Measurements from ENCODE around the gene MRGPRD. TPM values are rescaled to one million over a fixed set of nuclear protein-coding genes. Genes with fewer than 3 reads are reported as not detected.

MRGPRD gene
- total RNA-seq, 1 donor from 2014 or later: not detected

DNA sequence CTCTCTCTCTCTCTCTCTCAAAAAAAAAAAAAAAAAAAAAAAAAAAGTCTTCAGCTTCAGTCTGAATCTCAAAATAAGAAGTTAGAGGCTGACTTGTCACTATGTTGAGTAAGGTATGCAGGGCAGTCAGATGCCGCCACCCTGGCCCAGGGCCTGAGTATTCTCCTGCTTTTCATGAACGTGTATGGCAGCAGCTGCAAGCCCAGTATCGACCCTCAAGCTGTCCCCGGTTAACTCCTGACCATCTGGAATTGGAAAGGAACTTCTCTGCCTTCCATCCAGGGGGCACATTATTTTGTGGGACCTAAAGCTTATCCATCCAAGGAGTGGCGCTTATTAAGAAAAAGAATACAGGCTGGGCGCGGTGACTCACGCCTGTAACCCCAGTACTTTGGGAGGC lies 11.4 kb downstream of the MRGPRD start:
- DNase-seq (ENCODE audit: low spot score): no peak

- no peak for DNase-seq (ENCODE audit: low spot score)
Measured at GRCh38 chr11:68968306-68969250, 12.2 kb downstream of the MRGPRD start.

DNA sequence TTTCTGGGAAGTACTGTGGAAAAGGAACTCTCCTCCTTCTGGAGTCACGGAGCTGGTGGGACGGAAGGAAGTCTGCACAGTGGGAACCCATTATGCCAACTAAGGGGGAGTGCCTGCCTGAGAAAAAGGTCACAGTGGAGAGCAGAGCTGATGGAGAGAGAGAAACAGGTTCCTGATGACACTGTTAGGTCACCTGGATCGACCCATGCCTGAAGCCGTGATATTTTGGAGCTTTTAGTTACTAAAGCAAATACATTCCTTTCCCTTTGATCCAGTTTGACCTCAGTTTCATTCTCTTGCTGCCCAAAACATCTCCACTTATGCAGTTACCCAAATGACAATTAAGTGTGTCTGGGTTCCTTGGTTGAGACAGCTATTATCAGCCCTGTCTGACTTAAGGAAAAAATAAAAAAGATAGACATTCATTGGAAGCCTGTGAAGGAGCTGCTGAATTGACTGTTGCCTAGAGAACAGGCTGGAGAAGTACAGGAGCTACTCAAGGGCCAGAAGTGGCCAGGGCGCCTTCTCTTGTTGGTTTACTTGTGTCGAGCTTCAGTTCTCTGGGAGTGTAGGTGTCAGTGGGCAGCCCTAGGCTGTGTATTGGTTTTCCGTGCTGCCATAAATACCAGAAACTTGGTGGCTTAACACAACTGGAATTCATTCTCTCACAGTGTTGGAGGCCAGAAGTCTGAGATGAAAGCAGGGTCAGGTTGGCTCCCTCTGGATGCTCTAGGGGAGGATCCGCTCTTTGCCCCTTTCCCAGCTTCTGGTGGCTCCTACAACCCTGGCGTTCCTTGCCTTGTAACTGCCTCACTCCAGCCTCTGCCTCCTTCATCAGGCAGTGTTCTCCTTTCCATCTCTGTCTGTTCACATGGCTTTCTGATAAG lies 13.6 kb downstream of the MRGPRD start:
- no peak for DNase-seq (ENCODE audit: low spot score)

DNA sequence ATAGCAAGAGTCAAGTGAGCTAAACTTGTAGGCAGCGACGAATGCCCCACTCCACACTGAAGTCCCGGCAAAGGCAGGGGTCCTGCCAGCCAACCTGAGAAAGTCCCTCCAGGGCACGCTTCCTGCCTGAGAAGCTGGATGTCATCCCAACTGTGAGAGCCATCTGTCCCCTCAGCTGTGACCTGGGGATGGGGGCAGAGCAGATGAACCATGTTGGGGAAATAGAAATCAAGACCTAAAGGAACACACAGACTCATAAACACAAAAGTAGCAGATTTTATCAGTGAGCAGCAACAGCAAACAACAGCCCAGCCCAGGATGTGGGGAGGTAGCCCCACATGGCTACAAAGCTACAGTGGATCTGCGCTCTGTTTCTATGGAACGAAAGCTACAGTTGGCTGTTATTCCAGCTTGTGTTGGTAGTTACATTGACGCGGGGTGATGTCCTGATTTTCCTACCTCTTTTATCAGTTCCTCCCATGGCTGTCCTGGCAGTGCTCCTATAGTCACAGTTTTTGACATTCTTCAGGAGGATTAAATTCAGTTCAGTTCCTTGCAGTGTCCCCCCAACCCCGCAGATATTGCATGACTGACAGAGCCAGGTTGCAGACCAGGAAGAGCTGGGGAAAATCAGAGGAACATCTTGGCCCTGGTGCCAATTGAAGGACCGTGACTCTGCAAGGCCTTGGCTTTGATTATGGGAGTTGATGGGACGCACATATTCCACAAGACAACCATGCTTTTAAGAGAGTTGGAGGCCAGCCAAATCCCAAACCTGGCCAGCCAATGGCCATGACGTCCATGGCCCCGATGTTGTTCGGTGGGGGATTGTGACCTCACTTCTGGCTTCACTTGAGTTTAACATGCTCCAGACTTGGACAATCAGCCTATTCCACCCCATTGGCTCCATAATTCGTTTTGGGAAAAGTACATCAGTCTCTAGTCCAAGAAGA lies 14.6 kb downstream of the MRGPRD start:
- no peak for DNase-seq (ENCODE audit: low spot score)

GRCh38 chr11:68963779-68964178 lies 17.0 kb downstream of the MRGPRD start:
- DNase-seq (ENCODE audit: low spot score): no peak

- no peak for DNase-seq (ENCODE audit: low spot score)
Measured at GRCh38 chr11:68962527-68963250, 18.1 kb downstream of the MRGPRD start.

DNA sequence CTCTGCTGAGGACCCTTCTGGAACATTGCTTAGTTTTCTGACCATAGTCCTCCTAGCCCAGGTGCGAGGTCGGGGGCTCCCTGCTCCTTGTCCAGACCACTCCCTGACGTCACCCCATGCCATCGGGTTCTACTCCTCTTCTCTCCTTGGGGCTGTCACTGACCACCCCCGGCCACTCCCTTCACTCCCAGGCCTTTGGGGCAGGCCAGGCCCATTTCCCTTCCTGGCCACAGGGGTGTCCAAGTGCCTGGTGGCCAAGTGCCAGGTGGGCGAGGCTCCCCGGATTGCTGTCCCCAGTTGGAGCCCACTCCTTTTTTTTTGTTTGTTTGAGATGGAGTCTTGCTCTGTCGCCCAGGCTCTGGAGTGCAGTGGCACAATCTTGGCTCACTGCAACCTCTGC lies 19.5 kb downstream of the MRGPRD start:
- DNase-seq (ENCODE audit: low spot score): no peak

- DNase-seq (ENCODE audit: low spot score): no peak
Measured at GRCh38 chr11:68960294-68961071, 20.3 kb downstream of the MRGPRD start.

- no peak for DNase-seq (ENCODE audit: low spot score)
Measured at GRCh38 chr11:68959465-68960293, 21.1 kb downstream of the MRGPRD start.

DNA sequence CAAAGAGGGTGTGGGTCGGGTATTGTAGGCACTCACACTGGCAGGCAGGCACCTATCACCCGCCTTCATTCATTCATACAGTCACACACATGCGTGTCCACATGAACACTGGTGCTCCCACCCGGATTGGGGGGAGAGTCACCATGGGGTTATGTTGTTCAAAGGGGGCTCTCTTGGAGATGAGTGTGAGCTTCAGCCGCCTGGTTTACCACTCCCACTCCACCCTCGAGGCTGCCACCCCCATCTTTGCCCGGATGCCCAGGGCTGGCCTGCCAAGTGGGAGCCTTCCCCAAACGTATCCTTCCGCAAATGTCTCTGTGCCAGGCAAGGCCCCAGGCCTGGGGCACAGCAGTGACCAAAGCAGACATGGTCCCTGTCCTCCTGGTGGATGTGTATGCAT lies 22.6 kb downstream of the MRGPRD start:
- DNase-seq (ENCODE audit: low spot score): no peak

DNA sequence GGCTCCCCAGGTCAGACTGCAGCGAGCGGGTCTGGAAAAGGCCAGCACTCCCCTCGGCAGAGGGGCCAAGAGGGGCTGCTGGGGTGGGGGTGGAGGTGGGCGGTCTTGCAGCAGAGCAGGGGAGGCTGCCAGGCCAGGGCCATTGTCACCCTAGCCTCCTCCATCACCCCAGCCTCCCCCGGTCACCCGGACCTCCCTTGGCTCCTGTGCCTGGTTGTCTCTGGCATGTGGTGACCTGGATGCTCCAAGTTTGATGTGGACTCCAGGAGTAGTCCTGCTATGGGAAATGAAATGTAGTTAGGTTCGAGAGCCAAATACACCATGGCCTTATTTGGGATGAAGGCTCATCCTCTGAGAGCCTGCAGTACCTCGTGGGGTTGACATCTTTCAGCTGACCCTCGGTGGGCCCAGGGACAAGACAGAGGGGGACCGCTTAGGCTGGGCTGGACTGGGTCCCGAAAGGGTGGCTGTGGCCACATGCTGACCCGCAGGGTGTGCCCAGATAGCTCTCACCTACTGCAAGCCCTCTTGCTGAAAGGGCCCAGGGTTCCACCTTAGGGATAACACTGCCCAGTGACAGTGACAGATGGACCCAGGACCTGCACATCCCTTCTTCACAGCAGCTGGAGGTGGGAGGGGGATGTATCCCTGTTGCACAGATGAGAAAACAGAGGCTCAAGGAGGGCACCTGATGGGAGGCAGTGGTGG lies 24.1 kb downstream of the MRGPRD start:
- DNase-seq (ENCODE audit: low spot score): no peak

- no peak for DNase-seq (ENCODE audit: low spot score)
Measured at GRCh38 chr11:68956142-68956541, 24.6 kb downstream of the MRGPRD start.

DNA sequence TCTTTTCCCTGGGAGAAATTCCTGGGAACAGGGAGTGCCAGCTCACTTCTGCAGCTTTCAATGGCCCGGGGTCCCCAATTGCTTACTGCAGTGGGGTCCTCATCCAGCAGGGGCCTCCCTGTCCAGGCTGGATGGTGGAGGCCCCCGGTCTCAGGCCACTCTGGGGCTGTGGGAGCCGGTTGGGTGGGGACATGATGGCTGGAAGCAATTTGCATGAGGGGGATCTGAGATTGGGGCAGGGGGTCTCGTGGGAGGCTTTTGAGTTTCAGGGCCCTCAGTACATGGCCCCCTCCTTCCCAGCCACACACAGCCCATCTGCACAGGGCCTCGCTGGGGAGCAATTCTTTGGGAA lies 25.2 kb downstream of the MRGPRD start:
- DNase-seq (ENCODE audit: low spot score): no peak

DNA sequence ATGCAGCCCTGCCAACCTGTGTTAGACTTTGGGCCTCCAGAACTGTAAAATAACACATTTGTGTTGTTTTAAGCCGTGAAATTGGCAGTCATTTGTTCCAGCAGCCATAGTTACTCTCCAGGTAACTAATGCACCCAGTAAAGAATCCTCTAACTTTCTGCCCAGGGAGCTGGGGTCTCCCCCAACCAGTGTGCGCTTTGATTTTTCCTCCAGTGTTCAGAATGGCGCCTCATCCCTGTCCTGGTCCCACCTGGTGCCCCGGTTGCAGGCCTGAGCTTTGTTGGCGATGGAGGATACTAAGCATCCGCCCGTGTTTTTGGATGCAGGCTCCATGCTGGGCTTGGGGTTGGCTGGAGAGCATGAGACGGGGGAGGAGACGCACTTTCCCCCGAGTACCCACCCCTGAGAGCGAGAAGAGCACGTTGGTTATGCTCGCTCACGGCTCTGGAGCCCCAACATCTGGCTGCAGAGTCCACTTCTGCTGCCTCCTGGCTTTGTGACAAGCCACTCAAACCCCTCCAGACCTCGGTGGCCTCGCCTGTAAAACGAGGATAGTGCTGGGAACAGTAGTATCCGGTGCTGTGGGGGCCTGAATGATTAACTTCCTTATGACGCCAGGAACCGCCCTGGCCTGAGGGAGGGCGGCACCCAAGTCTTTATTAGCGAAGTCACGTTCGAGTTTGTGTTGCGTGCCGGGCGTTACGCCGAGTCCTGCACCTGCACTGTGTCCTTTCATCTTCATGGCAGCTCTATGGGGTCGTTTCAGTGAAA lies 25.8 kb downstream of the MRGPRD start:
- peak; percentile 16 for DNase-seq (ENCODE audit: low spot score)

- no peak for DNase-seq (ENCODE audit: low spot score)
Measured at GRCh38 chr11:68950762-68951161, 30.0 kb downstream of the MRGPRD start.

DNA sequence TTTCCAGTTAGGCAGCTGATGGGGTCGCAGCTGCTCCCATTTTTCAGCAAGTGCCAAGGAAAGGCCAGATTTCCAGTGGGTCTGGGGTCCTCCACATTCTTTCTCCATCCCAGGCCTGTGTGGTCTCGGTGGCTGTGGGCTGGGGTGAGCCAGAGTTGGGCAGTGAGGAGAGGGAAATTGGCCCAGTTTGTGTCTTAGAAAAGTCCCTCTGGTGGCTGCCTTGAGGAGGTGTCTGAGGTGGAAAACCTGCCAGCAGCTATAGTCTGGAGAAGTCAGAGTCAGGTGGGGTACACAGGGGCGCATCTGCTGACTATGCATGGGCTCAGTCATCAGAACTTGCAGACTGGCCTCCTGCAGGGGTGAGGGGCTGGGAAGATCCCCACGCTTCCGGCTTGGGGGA lies 30.5 kb downstream of the MRGPRD start:
- DNase-seq (ENCODE audit: low spot score): no peak

GRCh38 chr11:68948935-68949334 lies 31.9 kb downstream of the MRGPRD start:
- DNase-seq (ENCODE audit: low spot score): no peak

GRCh38 chr11:68948496-68948895 lies 32.3 kb downstream of the MRGPRD start:
- no peak for DNase-seq (ENCODE audit: low spot score)
